GM12878 (cell line): Measurements from ENCODE around the gene RRAGD. TPM values are rescaled to one million over a fixed set of nuclear protein-coding genes. Genes with fewer than 3 reads are reported as not detected.

ENCODE experiments used
- CEBPB ChIP-seq, 2 experiments: fragments of 150-350 bp in 1 of 2; IDR thresholded peaks; 2 replicates each; pipeline ENCODE4 v1.6.1; 2012 to 2014; ENCODE audit warnings: low read depth in 2 of 2, low read length in 2 of 2, borderline replicate concordance in 1 of 2, inconsistent platforms in 1 of 2
- MXI1 ChIP-seq: fragments of 150-350 bp; IDR thresholded peaks from 2 replicates; pipeline ENCODE4 v1.6.1; 2011; ENCODE audit warnings: low read depth, mild to moderate bottlenecking, inconsistent platforms, low read length, improper control_type of control experiment
- RAD21 ChIP-seq: IDR thresholded peaks from 2 replicates; pipeline ENCODE4 v1.6.1; 2011; ENCODE audit warnings: mild to moderate bottlenecking, low read depth, low read length, moderate library complexity; ENCODE audit not compliant: insufficient read depth
- RB1 ChIP-seq: fragments of 450-650 bp; formaldehyde crosslinking; IDR thresholded peaks from 2 replicates; pipeline ENCODE4 v1.6.1; 2017; ENCODE audit warnings: mild to moderate bottlenecking, borderline replicate concordance
- RELB ChIP-seq: fragments of 450-650 bp; IDR thresholded peaks from 2 replicates; pipeline ENCODE4 v1.6.1; 2017; ENCODE audit warnings: low read depth, mild to moderate bottlenecking, moderate library complexity
- SKIL ChIP-seq: fragments of 450-650 bp; IDR thresholded peaks from 2 replicates; pipeline ENCODE4 v1.6.1; 2017; ENCODE audit warnings: mild to moderate bottlenecking, low read depth, inconsistent platforms; ENCODE audit not compliant: poor library complexity, severe bottlenecking
- SMARCA5 ChIP-seq: fragments of 450-650 bp; IDR thresholded peaks from 2 replicates; pipeline ENCODE4 v1.6.1; 2017; ENCODE audit warnings: mild to moderate bottlenecking
- ZNF217 ChIP-seq: fragments of 450-650 bp; IDR thresholded peaks from 2 replicates; pipeline ENCODE4 v1.6.1; 2017; ENCODE audit warnings: antibody characterized with exemption, mild to moderate bottlenecking
- polyA plus RNA-seq, 11 experiments: library from polyadenylated mRNA; depleted of rRNA in 4 of 11; unstranded in 6 of 11; stranded (reverse) in 5 of 11; fragments of >200 nt; fragmentation: Nextera tagmentation in 4 of 11; fragmentation: Illumina TruSeq in 1 of 11; extraction: Ambion mirVana in 4 of 11; extraction: Trizol in 1 of 11; gene quantifications; 1 replicate in 1 of 11; 2 replicates in 10 of 11; pipeline versions ENCODE4 v1.2.1 to v1.2.3, GENCODE V29; 2011 to 2016; ENCODE audit warnings: inconsistent platforms in 2 of 11, missing spikeins in 2 of 11, low read depth in 1 of 11
- total RNA-seq, 4 experiments: library from RNA; depleted of rRNA in 3 of 4; stranded (reverse); fragments of >200 nt in 3 of 4; fragmentation: Illumina TruSeq in 1 of 4; extraction: Trizol in 1 of 4; gene quantifications; 2 replicates each; pipeline versions ENCODE4 v1.2.1 to v1.2.3, GENCODE V29; 2013 to 2021

The RRAGD gene
- total and polyA plus RNA-seq, 10 of the 15 experiments (the other 5 are each of a cell fraction or from before 2014, with no cell fraction given) = 4.6 to 17.4 (median 8.5) TPM

GRCh38 chr6:89350281-89350966, 61.6 kb downstream of the RRAGD start (continued):
- TF ChIP-seq RELB = no peak; the same call in 1 of the 2 replicates
- TF ChIP-seq RB1 = no peak
- TF ChIP-seq SMARCA5 = no peak
- TF ChIP-seq SKIL = peak; percentile 60
- 0 out of 2 replicates have a peak, but pooled peaks have one; percentile 43 for TF ChIP-seq ZNF217
- TF ChIP-seq CEBPB (IDR thresholded peaks at IDR 0.05; ENCODE audit: borderline replicate concordance in 1 of 2, low read depth in 2 of 2, low read length in 2 of 2) = peak in 1 of 2 experiments; percentile 76; a peak in 1 of 4 replicates
- no peak for TF ChIP-seq RAD21
- 0 out of 2 replicates have a peak, but pooled peaks have one; percentile 30 for TF ChIP-seq MXI1
